Activated CD4-positive, alpha-beta T cell treated with anti-CD3 and anti-CD28 coated beads for 48 hours (primary cell): ENCODE measurements around the gene SH3BP5.

ENCODE experiments used
- DNase-seq: peaks from one replicate; pipeline ENCODE4 v3.0.0-alpha.2; 2020

SH3BP5 gene

DNA sequence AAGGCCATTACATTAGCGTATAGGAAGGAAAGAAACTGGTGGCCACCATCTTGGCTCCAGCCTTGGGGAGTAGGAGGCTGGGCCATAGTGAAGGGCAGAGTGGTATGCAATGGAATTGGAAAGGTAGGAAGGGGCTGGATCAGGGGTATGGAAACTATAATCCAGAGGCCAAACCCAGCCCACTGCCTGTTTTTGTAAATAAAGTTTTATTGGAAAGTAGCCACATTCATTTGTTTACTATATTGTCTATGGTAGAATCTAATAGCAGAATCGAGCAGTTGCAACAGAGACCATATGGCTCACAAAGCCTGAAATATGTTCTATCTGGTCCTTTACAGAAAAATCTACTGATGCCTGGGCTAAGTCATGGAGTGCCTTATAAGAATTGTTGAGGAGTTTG, 14.1 kb upstream of the SH3BP5 start:
- no peak for DNase-seq

DNA sequence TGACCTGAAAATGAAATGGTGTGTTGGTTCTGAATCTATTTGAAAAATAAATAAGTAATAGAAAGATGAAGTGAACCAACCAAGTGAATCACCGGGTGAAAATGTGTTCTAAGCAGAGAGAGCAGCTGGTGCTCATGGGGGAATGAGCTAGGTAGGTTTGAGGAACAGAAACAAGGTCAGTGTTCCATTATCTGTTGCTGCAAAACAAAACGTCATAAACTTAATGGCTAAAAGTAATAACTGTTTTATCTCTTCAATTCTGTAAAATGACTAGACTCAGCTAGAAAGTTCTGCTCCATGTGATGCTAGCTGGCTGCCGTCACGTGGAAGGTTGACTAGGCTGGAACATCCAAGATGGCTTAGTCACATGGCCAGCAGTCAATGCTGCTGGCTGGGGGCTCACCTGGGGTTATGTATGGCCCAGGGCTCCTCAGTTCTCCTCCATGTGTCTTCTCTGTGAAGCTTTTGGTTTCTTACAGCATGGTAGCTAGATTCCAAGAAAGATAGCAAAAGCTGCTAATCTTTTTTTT, 13.3 kb upstream of the SH3BP5 start:
- no peak for DNase-seq

GRCh38 chr3:15345066-15345607, 12.8 kb upstream of the SH3BP5 start:
- DNase-seq = no peak

DNA sequence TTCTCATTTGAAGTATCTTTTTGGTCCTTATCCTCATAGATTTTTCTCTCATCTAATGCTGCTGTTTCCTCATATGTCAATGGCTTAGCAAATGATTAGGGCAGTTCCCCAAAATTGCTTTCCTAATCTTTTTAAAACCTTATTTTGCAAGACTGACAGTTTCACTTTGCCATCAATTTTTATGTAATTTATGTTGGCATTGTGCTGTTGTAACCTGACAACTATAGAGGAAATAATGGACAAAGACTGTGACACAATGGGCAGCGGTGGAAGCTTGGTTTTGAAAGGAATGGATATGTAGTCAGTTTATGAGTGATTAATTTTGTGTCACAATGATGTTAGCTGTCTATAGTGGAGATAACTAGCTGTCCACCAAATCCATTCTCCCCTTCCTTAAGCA, 10.6 kb upstream of the SH3BP5 start:
- no peak for DNase-seq

DNA sequence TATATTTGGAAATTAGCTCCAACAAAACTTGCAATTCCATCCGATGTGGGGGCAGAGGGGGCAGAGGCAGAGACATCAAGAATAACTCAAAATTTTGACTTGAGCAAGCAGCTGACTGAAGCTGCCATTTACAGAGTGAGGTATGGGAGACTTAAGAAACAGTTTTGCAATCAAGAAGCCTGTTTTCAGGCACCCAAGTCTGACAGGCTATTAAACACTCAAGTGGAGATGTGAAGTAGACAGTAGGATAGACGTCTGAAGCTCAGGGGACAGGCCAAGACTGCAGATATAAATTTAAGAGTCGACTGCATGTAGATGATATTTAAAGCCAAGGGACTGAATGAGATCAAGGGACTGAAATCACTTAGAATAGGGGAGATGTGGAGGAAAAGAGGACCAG, 9.9 kb upstream of the SH3BP5 start:
- DNase-seq = no peak

- no peak for DNase-seq
Measured at GRCh38 chr3:15341030-15341726, 8.8 kb upstream of the SH3BP5 start.

- DNase-seq = no peak
Measured at GRCh38 chr3:15339786-15340215, 7.4 kb upstream of the SH3BP5 start.

- no peak for DNase-seq
Measured at GRCh38 chr3:15339001-15339400, 6.6 kb upstream of the SH3BP5 start.

- no peak for DNase-seq
Measured at GRCh38 chr3:15337963-15338362, 5.6 kb upstream of the SH3BP5 start.

DNA sequence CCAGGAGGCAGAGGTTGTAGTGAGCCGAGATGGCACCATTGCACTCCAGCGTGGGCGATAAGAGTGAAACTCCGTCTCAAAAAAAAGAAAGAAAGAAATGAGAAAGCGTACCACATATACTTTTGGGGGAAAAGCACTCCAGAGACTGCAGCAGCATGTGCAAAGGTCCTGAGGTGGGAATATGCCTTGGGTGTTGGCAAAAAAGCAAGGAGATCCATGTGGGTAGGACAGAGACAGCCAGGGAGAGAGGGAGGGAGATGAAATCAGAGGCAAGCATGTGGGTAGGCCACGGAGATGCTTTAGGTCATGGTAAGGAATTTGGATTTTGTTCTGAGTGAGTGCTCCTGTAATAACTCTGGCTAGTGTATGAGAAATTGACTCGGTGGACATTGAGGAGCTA, 3.7 kb upstream of the SH3BP5 start:
- DNase-seq = no peak

GRCh38 chr3:15333956-15334263, 1.5 kb upstream of the SH3BP5 start:
- DNase-seq = no peak

GRCh38 chr3:15333099-15333955, 941 bp upstream of the SH3BP5 start:
- no peak for DNase-seq

DNA sequence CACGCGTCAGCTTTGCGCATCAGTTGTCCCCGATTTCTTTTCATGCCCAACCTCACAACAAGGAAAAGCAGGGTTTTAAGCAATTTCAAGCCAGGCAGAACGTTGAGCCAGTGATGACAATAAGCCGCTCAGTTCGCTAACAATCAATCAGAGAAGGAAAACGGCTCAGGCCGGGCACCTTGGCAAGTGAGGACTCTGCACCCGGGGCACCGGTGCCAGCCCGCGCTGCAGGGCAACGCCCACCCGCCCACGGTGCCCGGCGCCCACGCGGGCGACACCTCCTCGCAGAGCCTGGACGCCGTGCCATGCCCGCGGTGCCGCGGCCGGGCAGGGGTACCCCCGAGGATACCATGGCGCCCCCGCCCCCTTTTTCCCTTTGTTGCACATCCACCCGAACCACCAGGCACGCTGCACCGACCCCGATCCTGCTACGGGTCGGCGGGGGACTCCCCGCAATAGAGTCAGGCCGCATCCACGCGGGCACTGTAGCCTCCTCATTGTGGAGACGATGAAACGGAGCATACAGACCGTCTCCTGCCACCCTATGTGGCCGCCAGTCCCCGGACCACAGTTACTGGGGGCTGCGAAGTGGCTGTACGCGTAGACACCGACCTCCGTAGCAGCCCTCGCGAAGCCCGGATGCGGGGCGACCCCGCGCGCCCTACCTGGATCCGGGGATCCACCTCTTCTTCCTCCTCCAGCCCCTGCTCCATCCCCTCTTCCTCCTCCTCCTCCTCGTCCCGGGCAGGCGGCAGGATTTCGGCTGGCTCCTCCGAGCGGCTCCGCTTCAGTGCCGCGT, 581 bp downstream of the SH3BP5 start:
- DNase-seq = peak; percentile 48

DNA sequence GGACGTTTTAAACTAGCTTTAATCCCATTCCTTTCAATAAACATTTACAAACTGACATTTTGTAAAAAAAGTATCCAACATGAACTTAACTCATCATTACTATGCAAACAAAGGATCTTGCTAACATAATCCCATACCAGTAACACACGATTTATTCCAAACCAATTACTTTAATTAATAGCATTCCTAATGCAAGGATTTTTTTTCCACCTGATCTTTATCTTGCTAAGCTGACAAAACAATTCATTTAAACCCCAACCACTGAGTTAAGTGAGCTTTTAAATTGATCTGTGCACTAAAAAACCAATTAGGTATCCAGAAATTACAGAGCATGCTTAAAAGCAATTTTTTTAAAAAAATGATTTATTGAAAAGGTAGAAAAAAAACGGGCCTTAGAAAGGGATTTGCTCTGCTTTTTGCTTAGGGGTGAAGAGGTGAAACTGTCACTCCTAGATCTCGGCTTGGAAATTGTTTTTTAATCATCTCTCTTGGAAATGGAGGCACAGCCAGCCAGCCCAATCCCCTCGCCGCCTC, 1.2 kb downstream of the SH3BP5 start:
- DNase-seq = no peak

GRCh38 chr3:15330031-15330596, 2.3 kb downstream of the SH3BP5 start:
- no peak for DNase-seq

GRCh38 chr3:15329046-15330005, 3.1 kb downstream of the SH3BP5 start:
- DNase-seq = no peak

GRCh38 chr3:15327941-15328340, 4.4 kb downstream of the SH3BP5 start:
- DNase-seq = peak; percentile 43

- DNase-seq = no peak
Measured at GRCh38 chr3:15326673-15327072, 5.7 kb downstream of the SH3BP5 start.

- no peak for DNase-seq
Measured at GRCh38 chr3:15326037-15326436, 6.3 kb downstream of the SH3BP5 start.

DNA sequence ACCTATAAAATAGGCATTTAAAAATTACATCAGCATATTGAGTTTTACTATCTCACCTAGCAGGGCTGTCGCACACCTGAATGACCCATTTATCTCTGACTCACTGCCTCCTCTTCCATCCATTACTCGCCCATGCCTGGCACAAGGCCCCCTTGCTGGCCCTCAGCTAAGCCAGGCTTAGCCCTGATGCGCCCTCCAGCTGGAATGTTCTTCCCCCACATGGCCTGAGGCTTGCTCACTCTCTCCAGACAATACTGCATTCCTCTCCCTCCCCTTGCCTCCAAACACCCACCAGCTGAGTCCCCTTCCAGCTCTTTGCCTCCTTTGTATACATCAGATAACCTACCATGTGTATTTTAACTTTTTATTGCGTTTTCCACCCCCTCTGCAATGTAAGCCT, 7.2 kb downstream of the SH3BP5 start:
- no peak for DNase-seq

GRCh38 chr3:15324379-15324808, 8.0 kb downstream of the SH3BP5 start:
- no peak for DNase-seq
